HAP-1 (cell line): Measurements from ENCODE around the gene MBNL3.

Experiments used
- DNase-seq, 2 experiments: peaks; one replicate each; pipeline ENCODE4 v3.0.0-alpha.2; 2016 to 2020; ENCODE audit warnings: low spot score in 2 of 2
- H3K27me3 ChIP-seq: fragments of 250-450 bp; sonication (Bioruptor Pico); 2 replicates; pipeline ENCODE4 v1.5.1; 2020; ENCODE audit warnings: low read depth, mild to moderate bottlenecking, moderate library complexity
- H3K36me3 ChIP-seq: fragments of 250-450 bp; sonication (Bioruptor Pico); replicated peaks from 2 replicates; pipeline ENCODE4 v1.5.1; 2020; ENCODE audit warnings: mild to moderate bottlenecking
- H3K4me1 ChIP-seq: fragments of 250-450 bp; sonication (Bioruptor Pico); 2 replicates; pipeline ENCODE4 v1.5.1; 2020; ENCODE audit warnings: mild to moderate bottlenecking
- H3K4me3 ChIP-seq: fragments of 250-450 bp; sonication (Bioruptor Pico); 2 replicates; pipeline ENCODE4 v1.5.1; 2020; ENCODE audit warnings: mild to moderate bottlenecking, moderate library complexity
- H3K9me3 ChIP-seq: fragments of 250-450 bp; sonication (Bioruptor Pico); 2 replicates; pipeline ENCODE4 v1.5.1; 2020; ENCODE audit warnings: mild to moderate bottlenecking, moderate library complexity
- in situ Hi-C: fragments of 300-500 bp; cut with MboI; formaldehyde crosslinking; loops from 3 replicates; pipeline ENCODE4 v1.14.3; 2020; ENCODE audit warnings: low sequenced_read_pairs, inconsistent platforms, mixed read lengths

MBNL3 gene

GRCh38 chrX:132489578-132490419 lies 961 bp upstream of the MBNL3 start:
- H3K9me3 ChIP-seq: no peaks in the 10 kb centered on the region
- H3K27me3 ChIP-seq: no peaks in the 10 kb centered on the region
- in situ Hi-C loops: no loop called here
- peak overlapping the region; percentile 45 for H3K4me3 ChIP-seq
- DNase-seq: peak; percentile 53 to 72
- H3K36me3 ChIP-seq: no peaks in the 10 kb centered on the region
- peaks cover 26% of the 10 kb centered on the region for H3K4me1 ChIP-seq

- Histone ChIP-seq H3K27me3 (no peaks in the 10 kb centered on the region), H3K4me1 (peaks cover 37% of the 10 kb centered on the region), H3K9me3 (no peaks in the 10 kb centered on the region), H3K36me3 (no peaks in the 10 kb centered on the region), H3K4me3 (peak overlapping the region; percentile 45)
- in situ Hi-C loops: no loop called here
- peak; percentile 41 to 45 for DNase-seq
Observed at GRCh38 chrX:132488180-132488705, 595 bp downstream of the MBNL3 start.

GRCh38 chrX:132486599-132487178 lies 2.1 kb downstream of the MBNL3 start:
- DNase-seq: no peak
- H3K4me3 ChIP-seq: no peak overlapping the region
- H3K36me3 ChIP-seq: no peaks in the 10 kb centered on the region
- no peaks in the 10 kb centered on the region for H3K9me3 ChIP-seq
- H3K4me1 ChIP-seq: peaks cover 52% of the 10 kb centered on the region
- H3K27me3 ChIP-seq: no peaks in the 10 kb centered on the region
- in situ Hi-C loops: no loop called here

- Histone ChIP-seq H3K4me3 (no peak overlapping the region), H3K9me3 (no peaks in the 10 kb centered on the region), H3K36me3 (no peaks in the 10 kb centered on the region), H3K27me3 (no peaks in the 10 kb centered on the region), H3K4me1 (peaks cover 61% of the 10 kb centered on the region)
- in situ Hi-C loops: no loop called here
- DNase-seq: no peak
Observed at GRCh38 chrX:132483951-132484350, 4.9 kb downstream of the MBNL3 start.

- no peaks in the 10 kb centered on the region for H3K27me3 ChIP-seq
- H3K4me1 ChIP-seq: peaks cover 56% of the 10 kb centered on the region
- H3K4me3 ChIP-seq: no peak overlapping the region
- peak in 1 of 2 experiments; percentile 21 for DNase-seq
- in situ Hi-C loops: no loop called here
- H3K9me3 ChIP-seq: no peaks in the 10 kb centered on the region
- H3K36me3 ChIP-seq: no peaks in the 10 kb centered on the region
Observed at GRCh38 chrX:132483488-132483887, 5.3 kb downstream of the MBNL3 start.

- Histone ChIP-seq H3K9me3 (no peaks in the 10 kb centered on the region), H3K4me1 (peaks cover 50% of the 10 kb centered on the region), H3K27me3 (no peaks in the 10 kb centered on the region), H3K4me3 (no peak overlapping the region), H3K36me3 (no peaks in the 10 kb centered on the region)
- in situ Hi-C loops: no loop called here
- DNase-seq: peak; percentile 24 to 30
Observed at GRCh38 chrX:132482632-132483031, 6.2 kb downstream of the MBNL3 start.

- Histone ChIP-seq H3K9me3 (no peaks in the 10 kb centered on the region), H3K27me3 (no peaks in the 10 kb centered on the region), H3K4me1 (peaks cover 40% of the 10 kb centered on the region), H3K36me3 (no peaks in the 10 kb centered on the region), H3K4me3 (no peak overlapping the region)
- DNase-seq: no peak
- in situ Hi-C loops: no loop called here
Observed at GRCh38 chrX:132481449-132481848, 7.4 kb downstream of the MBNL3 start.

- peak; percentile 43 to 67 for DNase-seq
- Histone ChIP-seq H3K27me3 (no peaks in the 10 kb centered on the region), H3K36me3 (no peaks in the 10 kb centered on the region), H3K9me3 (no peaks in the 10 kb centered on the region), H3K4me3 (no peak overlapping the region), H3K4me1 (peaks cover 39% of the 10 kb centered on the region)
- in situ Hi-C loops: no loop called here
Observed at GRCh38 chrX:132480581-132481203, 8.1 kb downstream of the MBNL3 start.

- no peak for DNase-seq
- Histone ChIP-seq H3K9me3 (no peaks in the 10 kb centered on the region), H3K36me3 (no peaks in the 10 kb centered on the region), H3K4me3 (no peak overlapping the region), H3K27me3 (no peaks in the 10 kb centered on the region), H3K4me1 (no peaks in the 10 kb centered on the region; the same call in 1 of the 2 replicates)
- in situ Hi-C loops: no loop called here
Observed at GRCh38 chrX:132474544-132475248, 14.1 kb downstream of the MBNL3 start.

- Histone ChIP-seq H3K27me3 (no peaks in the 10 kb centered on the region), H3K36me3 (no peaks in the 10 kb centered on the region), H3K4me3 (no peak overlapping the region), H3K4me1 (no peaks in the 10 kb centered on the region; the same call in 1 of the 2 replicates), H3K9me3 (no peaks in the 10 kb centered on the region)
- no peak for DNase-seq
- in situ Hi-C loops: no loop called here
Observed at GRCh38 chrX:132472397-132472796, 16.4 kb downstream of the MBNL3 start.

GRCh38 chrX:132470831-132471230 lies 18.0 kb downstream of the MBNL3 start:
- in situ Hi-C loops: no loop called here
- no peaks in the 10 kb centered on the region; the same call in 1 of the 2 replicates for H3K4me1 ChIP-seq
- H3K27me3 ChIP-seq: no peaks in the 10 kb centered on the region

GRCh38 chrX:132470179-132470578 lies 18.7 kb downstream of the MBNL3 start:
- no peaks in the 10 kb centered on the region; the same call in 1 of the 2 replicates for H3K4me1 ChIP-seq
- H3K9me3 ChIP-seq: no peaks in the 10 kb centered on the region
- in situ Hi-C loops: no loop called here
- no peaks in the 10 kb centered on the region for H3K27me3 ChIP-seq
- DNase-seq: no peak
- no peaks in the 10 kb centered on the region for H3K36me3 ChIP-seq
- H3K4me3 ChIP-seq: no peak overlapping the region

More at GRCh38 chrX:132470831-132471230, 18.0 kb downstream of the MBNL3 start:
- no peaks in the 10 kb centered on the region for H3K36me3 ChIP-seq
- H3K9me3 ChIP-seq: no peaks in the 10 kb centered on the region
- no peak overlapping the region for H3K4me3 ChIP-seq
- no peak for DNase-seq

GRCh38 chrX:132468454-132468853 lies 20.4 kb downstream of the MBNL3 start:
- no peak for DNase-seq
- Histone ChIP-seq H3K4me1 (no peaks in the 10 kb centered on the region), H3K36me3 (no peaks in the 10 kb centered on the region), H3K9me3 (peaks cover 2% of the 10 kb centered on the region; the same call in 1 of the 2 replicates), H3K27me3 (no peaks in the 10 kb centered on the region), H3K4me3 (no peak overlapping the region)
- in situ Hi-C loops: no loop called here
